Left kidney (tissue), 2 donors: Measurements from ENCODE around the gene DNAH14. TPM values are rescaled to one million over a fixed set of nuclear protein-coding genes. Genes with fewer than 3 reads are reported as not detected.
"Not testable (repeated sequence)": the region's sequence is repeated elsewhere in the genome, so short reads cannot be mapped to it uniquely, and the experiment has no call there.

Source experiments
- DNase-seq: peaks from one replicate; pipeline ENCODE4 v3.0.0-alpha.2; 2013
- polyA plus RNA-seq: library from polyadenylated mRNA; unstranded; fragments of 120-200 nt; gene quantifications from one replicate; pipeline ENCODE4 v1.2.1, GENCODE V29; 2013; ENCODE audit not compliant: insufficient read length

DNAH14 gene
- polyA plus RNA-seq, 1 donor, result 22.4 TPM

GRCh38 chr1:224920930-224921329, 8.5 kb upstream of the DNAH14 start:
- DNase-seq, result no peak

GRCh38 chr1:224921354-224921753, 8.1 kb upstream of the DNAH14 start:
- no peak for DNase-seq

- peak; percentile 29 for DNase-seq
Observed at GRCh38 chr1:224922404-224923164, 6.9 kb upstream of the DNAH14 start.

- no peak for DNase-seq
Observed at GRCh38 chr1:224923726-224924125, 5.7 kb upstream of the DNAH14 start.

GRCh38 chr1:224927631-224928030, 1.8 kb upstream of the DNAH14 start:
- not testable (repeated sequence) for DNase-seq

GRCh38 chr1:224928906-224929305, 569 bp upstream of the DNAH14 start:
- DNase-seq, result no peak

- no peak for DNase-seq
Observed at GRCh38 chr1:224931605-224932004, 2.1 kb downstream of the DNAH14 start.

- DNase-seq, result no peak
Observed at GRCh38 chr1:224932607-224933249, 3.3 kb downstream of the DNAH14 start.

- no peak for DNase-seq
Observed at GRCh38 chr1:224933584-224933983, 4.1 kb downstream of the DNAH14 start.

- DNase-seq, result no peak
Observed at GRCh38 chr1:224938652-224939051, 9.2 kb downstream of the DNAH14 start.

- no peak for DNase-seq
Observed at GRCh38 chr1:224939844-224940425, 10.5 kb downstream of the DNAH14 start.

GRCh38 chr1:224940735-224941134, 11.3 kb downstream of the DNAH14 start:
- DNase-seq, result not testable (repeated sequence)

- not testable (repeated sequence) for DNase-seq
Observed at GRCh38 chr1:224945651-224946348, 16.3 kb downstream of the DNAH14 start.

GRCh38 chr1:224946349-224946691, 16.8 kb downstream of the DNAH14 start:
- DNase-seq, result not testable (repeated sequence)

- DNase-seq, result no peak
Observed at GRCh38 chr1:224957696-224958095, 28.2 kb downstream of the DNAH14 start.

- no peak for DNase-seq
Observed at GRCh38 chr1:224958490-224958889, 29.0 kb downstream of the DNAH14 start.

- DNase-seq, result no peak
Observed at GRCh38 chr1:224959115-224959514, 29.6 kb downstream of the DNAH14 start.

GRCh38 chr1:224959656-224960055, 30.2 kb downstream of the DNAH14 start:
- DNase-seq, result no peak

GRCh38 chr1:224980181-224980580, 50.7 kb downstream of the DNAH14 start:
- no peak for DNase-seq

GRCh38 chr1:224981922-224982354, 52.5 kb downstream of the DNAH14 start:
- not testable (repeated sequence) for DNase-seq

GRCh38 chr1:224988042-224988441, 58.6 kb downstream of the DNAH14 start:
- no peak for DNase-seq

GRCh38 chr1:224989615-224990014, 60.1 kb downstream of the DNAH14 start:
- DNase-seq, result no peak

- DNase-seq, result not testable (repeated sequence)
Observed at GRCh38 chr1:224991550-224991949, 62.1 kb downstream of the DNAH14 start.
